B cell (primary cell): ENCODE measurements around the gene STX8.
"Not testable (repeated sequence)": the region's sequence is repeated elsewhere in the genome, so short reads cannot be mapped to it uniquely, and the experiment has no call there.

ENCODE experiments used
- CTCF ChIP-seq: fragments of 200-600 bp; IDR thresholded peaks from one replicate; pipeline ENCODE4 v1.8.0; 2022; ENCODE audit warnings: antibody characterized with exemption, mild to moderate bottlenecking
- EZH2 ChIP-seq: IDR thresholded peaks from 2 replicates; pipeline ENCODE4 v1.6.1; 2012; ENCODE audit warnings: borderline replicate concordance, low read depth, mild to moderate bottlenecking, moderate library complexity, low read length; ENCODE audit not compliant: insufficient read depth, poor library complexity, severe bottlenecking

GRCh38 chr17:9607058-9607457, 31.4 kb upstream of the STX8 start:
- TF ChIP-seq CTCF, EZH2: not testable (repeated sequence)
